K562 (cell line): ENCODE results near the gene RUNX1. TPM values are rescaled to one million over a fixed set of nuclear protein-coding genes. Genes with fewer than 3 reads are reported as not detected.

Experiments used
- DMBX1 ChIP-seq: fragments of 250-450 bp; sonication (Bioruptor Pico); IDR thresholded peaks from 2 replicates; pipeline ENCODE4 v1.8.0; 2022; ENCODE audit warnings: inconsistent platforms, mild to moderate bottlenecking, moderate library complexity, borderline replicate concordance
- ELF4 ChIP-seq: fragments of 450-650 bp; formaldehyde crosslinking; IDR thresholded peaks from 2 replicates; pipeline ENCODE4 v1.4.0; 2022; ENCODE audit warnings: missing genetic modification characterization
- HMGN3 ChIP-seq: IDR thresholded peaks from 2 replicates; pipeline ENCODE4 v1.6.1; 2011; ENCODE audit warnings: borderline replicate concordance, low read depth, mild to moderate bottlenecking, mixed read lengths, low read length; ENCODE audit not compliant: insufficient read length; ENCODE audit errors: extremely low read depth
- HSF4 ChIP-seq: fragments of 250-450 bp; sonication (Bioruptor Pico); IDR thresholded peaks from 2 replicates; pipeline ENCODE4 v2.1.2; 2022; ENCODE audit warnings: mild to moderate bottlenecking, moderate library complexity, borderline replicate concordance
- PHTF2 ChIP-seq: fragments of 250-450 bp; sonication (Bioruptor Pico); IDR thresholded peaks from 2 replicates; pipeline ENCODE4 v1.5.0; 2021; ENCODE audit warnings: mild to moderate bottlenecking
- SMARCB1 ChIP-seq: IDR thresholded peaks from 2 replicates; pipeline ENCODE4 v1.6.1; 2011; ENCODE audit warnings: improper control_type of control experiment, low read depth; ENCODE audit not compliant: insufficient read length
- SMARCE1 ChIP-seq: fragments of 450-650 bp; IDR thresholded peaks from 2 replicates; pipeline ENCODE4 v1.7.1; 2016; ENCODE audit warnings: mild to moderate bottlenecking
- ZBTB17 ChIP-seq: fragments of 450-650 bp; formaldehyde crosslinking; IDR thresholded peaks from 2 replicates; pipeline ENCODE4 v1.4.0; 2020; ENCODE audit warnings: mild to moderate bottlenecking
- ZC3H4 ChIP-seq: sonication (generic); formaldehyde crosslinking; IDR thresholded peaks from 2 replicates; pipeline ENCODE4 v1.9.0; 2021; ENCODE audit warnings: missing genetic modification reagents, borderline replicate concordance
- ZNF79 ChIP-seq: fragments of 250-450 bp; sonication (Bioruptor Pico); IDR thresholded peaks from 2 replicates; pipeline ENCODE4 v1.4.0; 2020; ENCODE audit warnings: low read depth, mild to moderate bottlenecking, moderate library complexity
- polyA plus RNA-seq, 8 experiments: library from polyadenylated mRNA; depleted of rRNA in 4 of 8; stranded (reverse) in 5 of 8; unstranded in 3 of 8; fragments of >200 nt; fragmentation: Nextera tagmentation in 2 of 8; fragmentation: Illumina TruSeq in 1 of 8; extraction: Ambion mirVana in 2 of 8; extraction: Trizol in 1 of 8; gene quantifications; 2 replicates each; pipeline versions ENCODE4 v1.2.1 to v1.2.3, GENCODE V29; 2011 to 2014; ENCODE audit warnings: inconsistent platforms in 1 of 8, missing spikeins in 1 of 8
- total RNA-seq, 7 experiments: library from RNA; depleted of rRNA in 6 of 7; stranded (reverse); fragments of >200 nt in 6 of 7; fragmentation: Illumina TruSeq in 2 of 7; extraction: Trizol in 2 of 7; gene quantifications; 2 replicates each; pipeline versions ENCODE4 v1.2.1 to v1.2.3, GENCODE V29; 2011 to 2021; ENCODE audit warnings: low replicate concordance in 1 of 7
- TF ChIP-seq, protein P1 (sequence below): fragments of 250-450 bp; sonication (Bioruptor Pico); IDR thresholded peaks from 2 replicates; pipeline ENCODE4 v1.4.0; 2020; ENCODE audit warnings: borderline replicate concordance
- TF ChIP-seq, protein P2 (sequence below): fragments of 450-650 bp; IDR thresholded peaks from 2 replicates; pipeline ENCODE4 v1.6.1; 2017; ENCODE audit warnings: antibody characterized with exemption, mild to moderate bottlenecking
- TF ChIP-seq, protein P3 (sequence below): fragments of 450-650 bp; IDR thresholded peaks from 2 replicates; pipeline ENCODE4 v1.7.0; 2016; ENCODE audit warnings: borderline replicate concordance
- TF ChIP-seq, protein P4 (sequence below), 2 experiments: fragments of 450-650 bp; IDR thresholded peaks; 2 replicates each; pipeline ENCODE4 v1.6.1; 2018; ENCODE audit warnings: mild to moderate bottlenecking in 2 of 2, low read depth in 1 of 2; ENCODE audit not compliant: partially characterized antibody in 2 of 2

RUNX1 gene
- total and polyA plus RNA-seq, 9 of the 15 experiments (the other 6 are each of a cell fraction or from before 2014, with no cell fraction given) = 2.2 to 68.6 (median 17.8) TPM

DNA sequence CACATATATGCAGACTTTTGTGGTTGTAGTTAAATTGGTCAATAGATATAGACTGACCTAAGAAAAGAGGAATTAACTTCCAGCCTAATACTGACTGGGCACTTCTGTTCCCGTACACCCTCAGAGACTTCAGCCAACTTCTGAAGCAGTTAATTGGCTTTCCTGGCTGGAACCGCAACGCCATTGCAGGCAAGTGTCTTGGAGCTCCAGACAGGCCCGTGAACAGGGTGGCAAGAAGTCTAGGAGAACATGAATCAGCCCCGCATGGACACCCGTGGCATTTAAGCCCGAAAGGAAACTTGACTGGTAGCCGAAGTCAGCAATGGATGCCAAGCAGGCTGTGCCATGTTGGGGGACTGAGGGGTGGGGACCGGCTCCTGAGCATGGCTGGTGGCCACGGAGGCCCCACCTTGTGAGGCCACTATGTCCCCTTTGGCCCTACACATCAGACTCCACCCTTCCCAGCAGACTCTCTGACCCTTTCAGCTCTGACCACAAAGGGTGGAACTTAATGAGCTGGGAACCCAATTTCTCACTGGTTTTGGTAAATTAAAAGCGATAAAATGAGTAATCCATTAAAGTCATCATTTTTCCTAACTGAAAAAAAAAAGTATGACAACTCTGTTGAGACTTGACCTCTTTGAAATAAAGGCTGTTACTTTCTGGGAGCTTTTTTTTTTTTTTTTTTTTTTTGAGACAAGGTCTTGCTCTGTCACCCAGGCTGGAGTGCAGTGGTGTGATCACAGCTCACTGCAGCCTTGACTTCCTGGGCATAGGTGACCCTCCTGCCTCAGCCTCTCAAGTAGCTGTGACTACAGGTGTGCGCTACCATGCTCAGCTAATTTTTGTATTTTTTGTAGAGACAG lies 54.1 kb downstream of the RUNX1 start (continued):
- TF ChIP-seq SMARCB1 (no peak), HMGN3 (no peak), HSF4 (peak; percentile 81; the same call in 1 of the 2 replicates), ZC3H4 (CRISPR knock-in tag) (no peak), ZNF79 (no peak), SMARCE1 (no peak), ELF4 (0 out of 2 replicates have a peak, but pooled peaks have one; percentile 8), DMBX1 (peak; percentile 78), ZBTB17 (peak; percentile 65; the same call in 1 of the 2 replicates), PHTF2 (CRISPR knock-in tag) (no peak)
- TF ChIP-seq, protein P1, sequence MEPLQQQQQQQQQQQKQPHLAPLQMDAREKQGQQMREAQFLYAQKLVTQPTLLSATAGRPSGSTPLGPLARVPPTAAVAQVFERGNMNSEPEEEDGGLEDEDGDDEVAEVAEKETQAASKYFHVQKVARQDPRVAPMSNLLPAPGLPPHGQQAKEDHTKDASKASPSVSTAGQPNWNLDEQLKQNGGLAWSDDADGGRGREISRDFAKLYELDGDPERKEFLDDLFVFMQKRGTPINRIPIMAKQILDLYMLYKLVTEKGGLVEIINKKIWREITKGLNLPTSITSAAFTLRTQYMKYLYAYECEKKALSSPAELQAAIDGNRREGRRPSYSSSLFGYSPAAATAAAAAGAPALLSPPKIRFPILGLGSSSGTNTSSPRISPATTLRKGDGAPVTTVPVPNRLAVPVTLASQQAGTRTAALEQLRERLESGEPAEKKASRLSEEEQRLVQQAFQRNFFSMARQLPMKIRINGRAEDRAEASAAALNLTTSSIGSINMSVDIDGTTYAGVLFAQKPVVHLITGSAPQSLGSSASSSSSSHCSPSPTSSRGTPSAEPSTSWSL (CRISPR knock-in tag) = 0 out of 2 replicates have a peak, but pooled peaks have one; percentile 21
- TF ChIP-seq, protein P2, sequence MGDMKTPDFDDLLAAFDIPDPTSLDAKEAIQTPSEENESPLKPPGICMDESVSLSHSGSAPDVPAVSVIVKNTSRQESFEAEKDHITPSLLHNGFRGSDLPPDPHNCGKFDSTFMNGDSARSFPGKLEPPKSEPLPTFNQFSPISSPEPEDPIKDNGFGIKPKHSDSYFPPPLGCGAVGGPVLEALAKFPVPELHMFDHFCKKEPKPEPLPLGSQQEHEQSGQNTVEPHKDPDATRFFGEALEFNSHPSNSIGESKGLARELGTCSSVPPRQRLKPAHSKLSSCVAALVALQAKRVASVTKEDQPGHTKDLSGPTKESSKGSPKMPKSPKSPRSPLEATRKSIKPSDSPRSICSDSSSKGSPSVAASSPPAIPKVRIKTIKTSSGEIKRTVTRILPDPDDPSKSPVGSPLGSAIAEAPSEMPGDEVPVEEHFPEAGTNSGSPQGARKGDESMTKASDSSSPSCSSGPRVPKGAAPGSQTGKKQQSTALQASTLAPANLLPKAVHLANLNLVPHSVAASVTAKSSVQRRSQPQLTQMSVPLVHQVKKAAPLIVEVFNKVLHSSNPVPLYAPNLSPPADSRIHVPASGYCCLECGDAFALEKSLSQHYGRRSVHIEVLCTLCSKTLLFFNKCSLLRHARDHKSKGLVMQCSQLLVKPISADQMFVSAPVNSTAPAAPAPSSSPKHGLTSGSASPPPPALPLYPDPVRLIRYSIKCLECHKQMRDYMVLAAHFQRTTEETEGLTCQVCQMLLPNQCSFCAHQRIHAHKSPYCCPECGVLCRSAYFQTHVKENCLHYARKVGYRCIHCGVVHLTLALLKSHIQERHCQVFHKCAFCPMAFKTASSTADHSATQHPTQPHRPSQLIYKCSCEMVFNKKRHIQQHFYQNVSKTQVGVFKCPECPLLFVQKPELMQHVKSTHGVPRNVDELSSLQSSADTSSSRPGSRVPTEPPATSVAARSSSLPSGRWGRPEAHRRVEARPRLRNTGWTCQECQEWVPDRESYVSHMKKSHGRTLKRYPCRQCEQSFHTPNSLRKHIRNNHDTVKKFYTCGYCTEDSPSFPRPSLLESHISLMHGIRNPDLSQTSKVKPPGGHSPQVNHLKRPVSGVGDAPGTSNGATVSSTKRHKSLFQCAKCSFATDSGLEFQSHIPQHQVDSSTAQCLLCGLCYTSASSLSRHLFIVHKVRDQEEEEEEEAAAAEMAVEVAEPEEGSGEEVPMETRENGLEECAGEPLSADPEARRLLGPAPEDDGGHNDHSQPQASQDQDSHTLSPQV = peak; percentile 59
- TF ChIP-seq, protein P3, sequence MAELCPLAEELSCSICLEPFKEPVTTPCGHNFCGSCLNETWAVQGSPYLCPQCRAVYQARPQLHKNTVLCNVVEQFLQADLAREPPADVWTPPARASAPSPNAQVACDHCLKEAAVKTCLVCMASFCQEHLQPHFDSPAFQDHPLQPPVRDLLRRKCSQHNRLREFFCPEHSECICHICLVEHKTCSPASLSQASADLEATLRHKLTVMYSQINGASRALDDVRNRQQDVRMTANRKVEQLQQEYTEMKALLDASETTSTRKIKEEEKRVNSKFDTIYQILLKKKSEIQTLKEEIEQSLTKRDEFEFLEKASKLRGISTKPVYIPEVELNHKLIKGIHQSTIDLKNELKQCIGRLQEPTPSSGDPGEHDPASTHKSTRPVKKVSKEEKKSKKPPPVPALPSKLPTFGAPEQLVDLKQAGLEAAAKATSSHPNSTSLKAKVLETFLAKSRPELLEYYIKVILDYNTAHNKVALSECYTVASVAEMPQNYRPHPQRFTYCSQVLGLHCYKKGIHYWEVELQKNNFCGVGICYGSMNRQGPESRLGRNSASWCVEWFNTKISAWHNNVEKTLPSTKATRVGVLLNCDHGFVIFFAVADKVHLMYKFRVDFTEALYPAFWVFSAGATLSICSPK = no peak
- TF ChIP-seq, protein P4, sequence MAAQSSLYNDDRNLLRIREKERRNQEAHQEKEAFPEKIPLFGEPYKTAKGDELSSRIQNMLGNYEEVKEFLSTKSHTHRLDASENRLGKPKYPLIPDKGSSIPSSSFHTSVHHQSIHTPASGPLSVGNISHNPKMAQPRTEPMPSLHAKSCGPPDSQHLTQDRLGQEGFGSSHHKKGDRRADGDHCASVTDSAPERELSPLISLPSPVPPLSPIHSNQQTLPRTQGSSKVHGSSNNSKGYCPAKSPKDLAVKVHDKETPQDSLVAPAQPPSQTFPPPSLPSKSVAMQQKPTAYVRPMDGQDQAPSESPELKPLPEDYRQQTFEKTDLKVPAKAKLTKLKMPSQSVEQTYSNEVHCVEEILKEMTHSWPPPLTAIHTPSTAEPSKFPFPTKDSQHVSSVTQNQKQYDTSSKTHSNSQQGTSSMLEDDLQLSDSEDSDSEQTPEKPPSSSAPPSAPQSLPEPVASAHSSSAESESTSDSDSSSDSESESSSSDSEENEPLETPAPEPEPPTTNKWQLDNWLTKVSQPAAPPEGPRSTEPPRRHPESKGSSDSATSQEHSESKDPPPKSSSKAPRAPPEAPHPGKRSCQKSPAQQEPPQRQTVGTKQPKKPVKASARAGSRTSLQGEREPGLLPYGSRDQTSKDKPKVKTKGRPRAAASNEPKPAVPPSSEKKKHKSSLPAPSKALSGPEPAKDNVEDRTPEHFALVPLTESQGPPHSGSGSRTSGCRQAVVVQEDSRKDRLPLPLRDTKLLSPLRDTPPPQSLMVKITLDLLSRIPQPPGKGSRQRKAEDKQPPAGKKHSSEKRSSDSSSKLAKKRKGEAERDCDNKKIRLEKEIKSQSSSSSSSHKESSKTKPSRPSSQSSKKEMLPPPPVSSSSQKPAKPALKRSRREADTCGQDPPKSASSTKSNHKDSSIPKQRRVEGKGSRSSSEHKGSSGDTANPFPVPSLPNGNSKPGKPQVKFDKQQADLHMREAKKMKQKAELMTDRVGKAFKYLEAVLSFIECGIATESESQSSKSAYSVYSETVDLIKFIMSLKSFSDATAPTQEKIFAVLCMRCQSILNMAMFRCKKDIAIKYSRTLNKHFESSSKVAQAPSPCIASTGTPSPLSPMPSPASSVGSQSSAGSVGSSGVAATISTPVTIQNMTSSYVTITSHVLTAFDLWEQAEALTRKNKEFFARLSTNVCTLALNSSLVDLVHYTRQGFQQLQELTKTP (IDR thresholded peaks at IDR 0.05; ENCODE audit: low read depth in 1 of 2, partially characterized antibody in 2 of 2) = no peak
